Measurements from ENCODE around the gene SMYD3.

- TF ChIP-seq POLR2A (IDR thresholded peaks at IDR 0.05) (no peak), CTCF (IDR thresholded peaks at IDR 0.05) (no peak)
These were observed 636.4 kb downstream of the SMYD3 start for GRCh38 chr1:245870698-245871097.

Data from adrenal gland (tissue), 5 donors.